ENCODE data around the gene RAPGEF3.

GRCh38 chr12:47807338-47807737 is 48.7 kb upstream of the RAPGEF3 start:
- TF ChIP-seq CTCF (IDR thresholded peaks at IDR 0.05; ENCODE audit: low read depth, low read length, missing input control) (no peak), TAF1 (conservative IDR thresholded peaks at IDR 0.05) (no peak)
